Stimulated activated CD4-positive, alpha-beta T cell treated with anti-CD3 and anti-CD28 coated beads, Interleukin-1b, Interleukin-23, amount 100 ng/mL, for 4 hours (primary cell): ENCODE results near the gene PLP2.
"Not testable (repeated sequence)": the region's sequence is repeated elsewhere in the genome, so short reads cannot be mapped to it uniquely, and the experiment has no call there.

Source experiments
- DNase-seq, 2 donors: peaks; one replicate each; pipeline ENCODE4 v3.0.0-alpha.2; 2020; ENCODE audit warnings: low read depth in 2 of 2

PLP2 gene

GRCh38 chrX:49163555-49164419 lies 7.9 kb upstream of the PLP2 start:
- peak; percentile 69 to 75 for DNase-seq

- no peak for DNase-seq
Observed at GRCh38 chrX:49164589-49165360, 6.9 kb upstream of the PLP2 start.

- peak in 1 of 2 donors; percentile 46 for DNase-seq
Observed at GRCh38 chrX:49165901-49166881, 5.5 kb upstream of the PLP2 start.

GRCh38 chrX:49166914-49167739 lies 4.6 kb upstream of the PLP2 start:
- DNase-seq = peak in 1 of 2 donors; percentile 29

GRCh38 chrX:49167740-49168108 lies 4.0 kb upstream of the PLP2 start:
- DNase-seq = no peak

GRCh38 chrX:49172280-49172780 lies 632 bp downstream of the PLP2 start:
- DNase-seq = peak in 1 of 2 donors; percentile 60

GRCh38 chrX:49173544-49173943 lies 1.8 kb downstream of the PLP2 start:
- not testable (repeated sequence) for DNase-seq

- DNase-seq = no peak
Observed at GRCh38 chrX:49174723-49175122, 3.0 kb downstream of the PLP2 start.

GRCh38 chrX:49175435-49176274 lies 4.0 kb downstream of the PLP2 start:
- no peak for DNase-seq

- DNase-seq = no peak
Observed at GRCh38 chrX:49176421-49177326, 5.0 kb downstream of the PLP2 start.

GRCh38 chrX:49177338-49177833 lies 5.7 kb downstream of the PLP2 start:
- DNase-seq = no peak

- DNase-seq = no peak
Observed at GRCh38 chrX:49177873-49178480, 6.3 kb downstream of the PLP2 start.

- no peak for DNase-seq
Observed at GRCh38 chrX:49178537-49178936, 6.8 kb downstream of the PLP2 start.

GRCh38 chrX:49179358-49179757 lies 7.7 kb downstream of the PLP2 start:
- DNase-seq = no peak

- no peak for DNase-seq
Observed at GRCh38 chrX:49183701-49184281, 12.1 kb downstream of the PLP2 start.

- no peak for DNase-seq
Observed at GRCh38 chrX:49184294-49185281, 12.9 kb downstream of the PLP2 start.
